HCT116 (cell line): ENCODE data around the gene BCL11B. TPM values are rescaled to one million over a fixed set of nuclear protein-coding genes. Genes with fewer than 3 reads are reported as not detected.

Source experiments
- ATAC-seq: fragments of 200-7000 bp; cut with Tn5 transposase; 2 replicates; pipeline ENCODE4 v1.9.1; 2020; ENCODE audit warnings: mild to moderate bottlenecking, moderate library complexity
- BruUV-seq: library from RNA; stranded (reverse); fragments of 400-500 nt; replicated peaks from 2 replicates; lab custom pipeline; 2021; lab: Mats Ljungman, UMichigan
- CTCF ChIA-PET: fragments of 300-600 bp; sonication (Branson Sonifier 250); formaldehyde crosslinking; loops from one replicate; lab custom pipeline; 2021; ENCODE audit warnings: antibody characterized with exemption; lab: Charles Lee
- POLR2A ChIA-PET: fragments of 300-600, 350-600 bp; sonication (Branson Sonifier 250); formaldehyde crosslinking; loops from one replicate; lab custom pipeline; 2021; ENCODE audit warnings: antibody characterized with exemption; lab: Charles Lee
- RAD21 ChIA-PET, 2 experiments: fragments of 300-600 bp; sonication (Branson Sonifier 250); formaldehyde crosslinking; loops; one replicate each; lab custom pipeline; 2023; ENCODE audit warnings: low total read pairs in 2 of 2; ENCODE audit not compliant: uncharacterized antibody in 2 of 2, unreplicated experiment in 2 of 2, low non-redundant PET in 1 of 2; lab: Charles Lee
- DNase-seq: peaks from one replicate; pipeline ENCODE4 v3.0.0-alpha.2; 2010; ENCODE audit warnings: low read depth, low spot score
- H2AFZ ChIP-seq: fragments of 200-600 bp; shearing (Covaris generic), sonication (generic); 2 replicates; pipeline ENCODE4 v1.6.1; 2017; ENCODE audit warnings: low read depth, mixed run types, mixed read lengths, antibody characterized with exemption, low read length; ENCODE audit not compliant: poor library complexity, severe bottlenecking
- H3K27ac ChIP-seq: 2 replicates; pipeline ENCODE4 v1.5.1; 2012; ENCODE audit warnings: low read depth, low read length
- H3K27me3 ChIP-seq: fragments of 200-600 bp; sonication (generic); 2 replicates; pipeline ENCODE4 v1.6.1; 2016; ENCODE audit warnings: mixed run types, low read length, mixed read lengths; ENCODE audit not compliant: insufficient read depth
- H3K36me3 ChIP-seq, 2 experiments: fragments of 200-500 bp in 1 of 2; fragments of 200-600 bp in 1 of 2; sonication (Bioruptor generic) in 1 of 2; sonication (generic) in 1 of 2; 2 replicates each; pipeline versions ENCODE4 v1.5.1 to v1.6.1; 2014 to 2016; ENCODE audit warnings: low read length in 2 of 2, inconsistent platforms in 1 of 2, mixed read lengths in 1 of 2, mixed run types in 1 of 2; ENCODE audit not compliant: insufficient read depth in 2 of 2, control insufficient read depth in 1 of 2
- H3K4me1 ChIP-seq, 2 experiments: fragments of 200-600 bp in 1 of 2; sonication (generic) in 1 of 2; 2 replicates each; pipeline versions ENCODE4 v1.5.1 to v1.6.1; 2012 to 2017; ENCODE audit warnings: low read length in 2 of 2, inconsistent platforms in 1 of 2, mild to moderate bottlenecking in 1 of 2, mixed read lengths in 1 of 2, mixed run types in 1 of 2, moderate library complexity in 1 of 2; ENCODE audit not compliant: insufficient read depth in 2 of 2, control insufficient read depth in 1 of 2
- H3K4me2 ChIP-seq: fragments of 200-600 bp; sonication (generic); 2 replicates; pipeline ENCODE4 v1.6.1; 2017; ENCODE audit warnings: mixed run types, low read length, mixed read lengths
- H3K4me3 ChIP-seq, 2 experiments: fragments of 200-600 bp in 1 of 2; sonication (generic) in 1 of 2; replicated peaks in 1 of 2; 2 replicates each; pipeline ENCODE4 v1.5.1; 2011 to 2016; ENCODE audit warnings: low read length in 2 of 2, control low read depth in 1 of 2, low read depth in 1 of 2, mild to moderate bottlenecking in 1 of 2, mixed read lengths in 1 of 2, mixed run types in 1 of 2
- H3K79me2 ChIP-seq: fragments of 200-600 bp; sonication (generic); 2 replicates; pipeline ENCODE4 v1.6.1; 2017; ENCODE audit warnings: mild to moderate bottlenecking, mixed run types, low read length, moderate library complexity, mixed read lengths; ENCODE audit not compliant: insufficient read depth
- H3K9ac ChIP-seq: fragments of 200-600 bp; sonication (generic); 2 replicates; pipeline ENCODE4 v1.6.1; 2016; ENCODE audit warnings: low read length, mixed read lengths
- H3K9me2 ChIP-seq: fragments of 200-600 bp; sonication (generic), shearing (Covaris generic); 2 replicates; pipeline ENCODE4 v1.6.1; 2017; ENCODE audit warnings: mixed run types, mild to moderate bottlenecking, moderate library complexity; ENCODE audit not compliant: insufficient read depth
- H3K9me3 ChIP-seq, 2 experiments: fragments of 200-500 bp in 1 of 2; fragments of 200-600 bp in 1 of 2; sonication (Bioruptor generic) in 1 of 2; sonication (generic) in 1 of 2; 2 replicates each; pipeline ENCODE4 v1.6.1; 2014 to 2017; ENCODE audit warnings: low read length in 2 of 2, mixed read lengths in 2 of 2, inconsistent platforms in 1 of 2, low read depth in 1 of 2, mild to moderate bottlenecking in 1 of 2, mixed run types in 1 of 2, moderate library complexity in 1 of 2; ENCODE audit not compliant: control insufficient read depth in 1 of 2, insufficient read depth in 1 of 2
- H4K20me1 ChIP-seq: fragments of 200-600 bp; sonication (generic), shearing (Covaris generic); 2 replicates; pipeline ENCODE4 v1.6.1; 2017; ENCODE audit warnings: mixed run types, mild to moderate bottlenecking, moderate library complexity; ENCODE audit not compliant: insufficient read depth
- CEBPB ChIP-seq: IDR thresholded peaks from 2 replicates; pipeline ENCODE4 v1.6.1; 2012; ENCODE audit warnings: low read depth
- CTCF ChIP-seq, 3 experiments: fragments of 200-600 bp in 1 of 3; sonication (generic) in 1 of 3; IDR thresholded peaks in 2 of 3; conservative IDR thresholded peaks in 1 of 3; 2 replicates each; pipeline ENCODE4 v1.5.1; 2012 to 2017; ENCODE audit warnings: low read depth in 2 of 3, low read length in 2 of 3, antibody characterized with exemption in 1 of 3, borderline replicate concordance in 1 of 3, control low read depth in 1 of 3, mild to moderate bottlenecking in 1 of 3, mixed read lengths in 1 of 3, mixed run types in 1 of 3, moderate library complexity in 1 of 3; ENCODE audit not compliant: insufficient read depth in 1 of 3
- EGR1 ChIP-seq: IDR thresholded peaks from 2 replicates; pipeline ENCODE4 v1.6.1; 2012; ENCODE audit warnings: low read depth
- ELF1 ChIP-seq: IDR thresholded peaks from 2 replicates; pipeline ENCODE4 v1.6.1; 2012; ENCODE audit warnings: low read depth, borderline replicate concordance
- EZH2 ChIP-seq: fragments of 200-600 bp; sonication (generic); IDR thresholded peaks from 2 replicates; pipeline ENCODE4 v1.6.1; 2017; ENCODE audit warnings: antibody characterized with exemption, mixed run types
- EZH2phosphoT487 ChIP-seq: fragments of 200-600 bp; IDR thresholded peaks from 2 replicates; pipeline ENCODE4 v1.6.1; 2018; ENCODE audit warnings: antibody characterized with exemption, borderline replicate concordance
- MAX ChIP-seq: IDR thresholded peaks from 2 replicates; pipeline ENCODE4 v1.6.1; 2012
- POLR2A ChIP-seq: IDR thresholded peaks from 2 replicates; pipeline ENCODE4 v1.7.0; 2011; ENCODE audit warnings: borderline replicate concordance; ENCODE audit not compliant: insufficient read depth, insufficient read length; ENCODE audit errors: extremely low read depth
- REST ChIP-seq: IDR thresholded peaks from 2 replicates; pipeline ENCODE4 v1.6.1; 2012; ENCODE audit warnings: low read depth
- SRF ChIP-seq: IDR thresholded peaks from 2 replicates; pipeline ENCODE4 v1.6.1; 2012; ENCODE audit warnings: low read depth
- YY1 ChIP-seq: IDR thresholded peaks from 2 replicates; pipeline ENCODE4 v1.6.1; 2011; ENCODE audit warnings: low read length, low read depth, moderate library complexity, mild to moderate bottlenecking; ENCODE audit not compliant: insufficient replicate concordance; ENCODE audit errors: extremely low read depth
- ZBTB33 ChIP-seq: IDR thresholded peaks from 2 replicates; pipeline ENCODE4 v1.6.1; 2011; ENCODE audit warnings: mild to moderate bottlenecking, low read length, moderate library complexity; ENCODE audit not compliant: insufficient replicate concordance; ENCODE audit errors: extremely low read depth
- ZFX ChIP-seq: fragments of 450-650 bp; IDR thresholded peaks from 2 replicates; pipeline ENCODE4 v1.6.1; 2017
- ZNF274 ChIP-seq: fragments of 200-500 bp; sonication (Bioruptor generic); IDR thresholded peaks from 2 replicates; pipeline ENCODE4 v1.6.1; 2014; ENCODE audit warnings: mild to moderate bottlenecking, low read depth, low read length, inconsistent platforms
- intact Hi-C: fragments of 100-400 bp; cut with micrococcal nuclease; formaldehyde crosslinking; loops from 2 replicates; pipeline ENCODE4 v1.10.0; 2022
- total RNA-seq: library from RNA; stranded (reverse); gene quantifications from one replicate; pipeline ENCODE4 v1.2.1, GENCODE V29; 2021; ENCODE audit not compliant: unreplicated experiment

The BCL11B gene
- total RNA-seq, 1 experiment from 2014 or later, result 1.1 TPM

- BruUV-seq, result no TSS peak
- DNase-seq (no peak), ATAC-seq (no peak)
- Histone ChIP-seq H2AFZ (no peak overlapping the region), H3K27ac (no peak overlapping the region), H3K9ac (no peak overlapping the region), H3K4me3 (no peak overlapping the region), H3K9me2 (no peaks in the 10 kb centered on the region), H4K20me1 (no peaks in the 10 kb centered on the region), H3K36me3 (no peaks in the 10 kb centered on the region), H3K4me1 (no peaks in the 10 kb centered on the region), H3K9me3 (no peaks in the 10 kb centered on the region), H3K4me2 (no peak overlapping the region), H3K27me3 (0 out of 2 replicates have a peak, but pooled peaks cover 6% of the 10 kb centered on the region), H3K79me2 (no peaks in the 10 kb centered on the region)
- ChIA-PET CTCF (no interaction called here), RAD21 (no interaction called here), POLR2A (no interaction called here)
- intact Hi-C loops, result no loop called here
- no peak for TF ChIP-seq ZNF274
- no peak for TF ChIP-seq ZBTB33
- TF ChIP-seq MAX, result no peak
- TF ChIP-seq ZFX, result no peak
- TF ChIP-seq EZH2, result no peak
- no peak for TF ChIP-seq YY1
- no peak for TF ChIP-seq REST
- TF ChIP-seq EGR1, result no peak
- no peak for TF ChIP-seq CTCF (IDR thresholded peaks at IDR 0.05 in 2 of 3, conservative IDR thresholded peaks at IDR 0.05 in 1 of 3; ENCODE audit: borderline replicate concordance in 1 of 3, insufficient read depth in 1 of 3, low read depth in 2 of 3, low read length in 2 of 3)
- no peak for TF ChIP-seq SRF
- TF ChIP-seq ELF1, result no peak
- TF ChIP-seq EZH2phosphoT487, result no peak
- TF ChIP-seq CEBPB, result no peak
- no peak for TF ChIP-seq POLR2A
Observed at GRCh38 chr14:99158646-99159165, 113.3 kb downstream of the BCL11B start.
